HG03097 (cell line): ENCODE data around the gene TATDN2.

Experiments
- ATAC-seq: cut with Tn5 transposase; IDR thresholded peaks from one replicate; pipeline ENCODE4 v1.9.1; 2021; ENCODE audit not compliant: unreplicated experiment, low FRiP score

TATDN2 gene

DNA sequence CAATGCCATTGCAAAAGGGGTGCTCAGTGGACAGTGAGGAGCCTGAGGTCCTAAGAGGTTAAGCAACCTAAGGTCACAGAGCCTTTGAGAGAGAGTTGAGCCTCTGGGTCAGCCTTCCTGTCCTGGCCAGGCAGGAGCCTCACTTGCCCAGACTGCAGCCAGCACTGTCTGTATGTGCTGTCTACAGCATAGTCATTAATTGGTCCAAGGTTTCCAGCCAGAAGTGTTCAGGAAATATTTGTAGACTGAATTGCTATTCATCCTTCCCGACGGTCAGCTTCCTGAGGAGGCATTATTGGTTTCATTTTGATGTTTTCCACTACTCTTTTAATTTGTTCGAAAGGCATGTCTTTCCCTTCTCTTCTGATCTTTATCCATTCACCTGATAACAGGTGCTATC is 64.6 kb downstream of the TATDN2 start:
- no peak for ATAC-seq

- ATAC-seq: no peak
Observed at GRCh38 chr3:10315101-10315500, 66.8 kb downstream of the TATDN2 start.

GRCh38 chr3:10315771-10316344 is 67.6 kb downstream of the TATDN2 start:
- ATAC-seq: no peak

DNA sequence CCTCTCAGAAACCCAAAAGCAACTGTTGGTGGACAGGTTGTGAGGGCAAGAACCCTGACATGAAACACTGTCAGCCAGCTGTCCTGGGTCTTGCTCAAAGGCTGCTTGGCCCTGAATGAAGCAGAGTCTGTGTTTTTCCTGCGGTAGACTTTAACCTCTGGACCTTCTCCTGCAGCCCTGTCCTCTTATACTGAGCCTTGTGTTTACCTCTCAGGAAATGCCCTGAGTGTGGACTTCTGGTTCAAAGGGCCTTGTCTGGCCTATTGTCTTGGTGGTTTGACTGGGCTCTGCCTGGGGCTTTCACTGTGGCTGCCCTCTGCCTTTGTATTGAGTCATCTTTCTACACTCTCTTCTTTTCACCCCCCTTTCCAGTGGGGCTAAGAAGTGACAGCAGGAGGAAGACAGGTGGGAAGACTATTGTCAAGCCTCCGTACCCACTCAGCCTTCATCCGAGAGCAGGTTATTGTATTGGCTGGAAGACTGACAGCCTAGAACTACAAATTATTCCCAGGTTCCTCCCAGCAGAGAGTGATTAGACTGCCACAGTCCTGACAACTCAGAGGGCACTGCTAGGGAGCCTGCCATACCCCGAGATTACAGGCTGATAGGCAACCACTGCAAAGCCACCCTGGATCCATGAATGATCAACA is 69.2 kb downstream of the TATDN2 start:
- no peak for ATAC-seq

DNA sequence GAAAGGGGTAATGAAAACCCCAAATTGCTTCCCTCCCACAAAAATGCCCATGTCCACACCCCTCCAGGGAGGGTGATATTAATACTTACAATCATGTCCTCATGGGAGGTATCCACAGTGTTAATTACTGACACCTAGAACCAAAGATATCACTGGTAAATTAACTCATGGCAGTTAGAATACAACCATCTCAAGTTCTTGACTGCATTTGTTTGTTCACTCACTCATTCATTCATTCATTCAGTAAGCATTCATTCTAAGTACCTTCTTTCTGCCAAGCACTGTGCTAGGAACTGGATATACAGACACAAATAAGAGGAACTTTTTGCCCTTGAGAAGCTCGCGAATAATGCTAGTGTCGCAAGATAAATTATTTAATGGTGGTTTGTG is 69.7 kb downstream of the TATDN2 start:
- no peak for ATAC-seq

GRCh38 chr3:10319251-10319650 is 71.0 kb downstream of the TATDN2 start:
- ATAC-seq: no peak

- ATAC-seq: no peak
Observed at GRCh38 chr3:10319804-10320203, 71.5 kb downstream of the TATDN2 start.

- ATAC-seq: no peak
Observed at GRCh38 chr3:10320320-10320677, 72.0 kb downstream of the TATDN2 start.

GRCh38 chr3:10321630-10322351 is 73.5 kb downstream of the TATDN2 start:
- ATAC-seq: no peak

GRCh38 chr3:10322352-10322710 is 74.1 kb downstream of the TATDN2 start:
- ATAC-seq: no peak

- no peak for ATAC-seq
Observed at GRCh38 chr3:10327592-10327991, 79.3 kb downstream of the TATDN2 start.

DNA sequence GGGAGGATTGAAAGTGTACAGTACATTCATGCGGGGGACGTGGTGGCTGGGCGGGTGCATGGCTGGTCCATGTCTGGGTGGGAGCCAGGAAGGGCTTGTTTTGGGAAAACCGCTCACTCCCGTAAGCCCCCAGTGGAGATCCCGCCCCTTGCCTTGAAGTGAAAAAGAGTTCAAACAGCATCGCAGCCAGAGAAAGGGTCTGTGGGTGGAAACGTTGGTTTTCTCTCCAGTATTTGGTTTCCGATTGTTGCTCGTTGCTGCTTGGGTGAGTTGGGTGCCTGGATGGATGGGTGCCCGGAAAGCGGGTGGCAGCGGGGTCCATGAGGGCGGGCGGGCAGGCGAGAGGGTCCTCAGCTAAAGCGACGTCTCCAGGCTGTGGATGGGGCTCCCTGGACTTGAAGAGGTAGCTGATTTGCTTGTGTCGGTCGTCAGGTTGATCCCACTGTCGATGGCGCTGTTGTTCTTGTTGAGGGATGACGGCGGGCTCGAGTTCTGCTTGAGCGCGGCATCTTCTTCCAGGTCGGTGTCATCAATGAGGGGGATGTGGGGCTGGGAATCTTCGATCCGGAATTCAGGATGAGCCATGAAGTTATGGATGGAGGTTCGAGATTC is 80.3 kb downstream of the TATDN2 start:
- ATAC-seq: no peak

GRCh38 chr3:10329495-10330015 is 81.3 kb downstream of the TATDN2 start:
- no peak for ATAC-seq

DNA sequence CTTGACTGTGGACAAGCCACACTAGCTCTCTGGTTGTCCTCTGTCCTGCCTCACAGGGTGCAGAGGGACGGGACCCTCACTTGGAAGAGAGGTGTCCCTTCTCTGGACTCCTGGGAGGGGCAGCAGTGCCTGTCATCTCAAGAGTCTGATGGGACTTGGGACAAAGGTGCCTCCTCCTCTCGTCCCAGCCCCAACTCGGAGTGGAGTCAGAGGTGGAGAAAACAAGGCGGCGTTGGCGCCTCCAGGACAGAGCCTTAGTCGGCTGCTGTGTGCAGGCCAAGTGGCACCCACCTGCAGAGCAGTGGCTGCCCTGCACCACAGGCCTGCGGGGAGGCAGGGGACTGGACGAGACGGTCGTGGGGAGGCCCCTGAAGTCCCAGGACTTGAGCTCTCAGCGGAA is 82.1 kb downstream of the TATDN2 start:
- ATAC-seq: no peak
